SK-N-SH (cell line): ENCODE data around the gene PRELID3B. TPM values are rescaled to one million over a fixed set of nuclear protein-coding genes. Genes with fewer than 3 reads are reported as not detected.

Experiments used
- CTCF ChIA-PET: fragments of 300-600, 350-600 bp; formaldehyde crosslinking; extraction: SDS; loops from one replicate; lab custom pipeline; 2021; lab: Yijun Ruan, JAX
- POLR2A ChIA-PET: fragments of 350-600 bp; sonication (Branson Sonifier 250); formaldehyde crosslinking; extraction: SDS; loops from one replicate; lab custom pipeline; 2020; ENCODE audit warnings: antibody characterized with exemption, inconsistent platforms; lab: Yijun Ruan, JAX
- DNase-seq: peaks from one replicate; pipeline ENCODE4 v3.0.0; 2012
- H2AFZ ChIP-seq: fragments of 200-600 bp; sonication (generic); 2 replicates; pipeline ENCODE4 v1.8.1; 2016; ENCODE audit warnings: antibody characterized with exemption, mild to moderate bottlenecking, low read depth
- H3F3A ChIP-seq: fragments of 200-600 bp; sonication (generic); replicated peaks from 2 replicates; pipeline ENCODE3; 2016; ENCODE audit warnings: antibody characterized with exemption, mild to moderate bottlenecking; ENCODE audit not compliant: insufficient read depth
- H3K27ac ChIP-seq, 2 experiments: fragments of 200-500 bp in 1 of 2; fragments of 200-600 bp in 1 of 2; sonication (Bioruptor generic) in 1 of 2; sonication (generic), shearing (Covaris generic) in 1 of 2; 2 replicates each; pipeline versions ENCODE4 v1.5.1 to v1.6.1; 2014 to 2016; ENCODE audit warnings: low read depth in 2 of 2, inconsistent platforms in 1 of 2, low read length in 1 of 2, mild to moderate bottlenecking in 1 of 2, mixed read lengths in 1 of 2
- H3K27me3 ChIP-seq: fragments of 200-600 bp; sonication (generic), shearing (Covaris generic); 2 replicates; pipeline ENCODE4 v1.6.1; 2016; ENCODE audit warnings: mixed run types; ENCODE audit not compliant: insufficient read depth
- H3K36me3 ChIP-seq, 2 experiments: fragments of 200-500 bp in 1 of 2; fragments of 200-600 bp in 1 of 2; sonication (Bioruptor generic) in 1 of 2; sonication (generic) in 1 of 2; replicated peaks in 1 of 2; 2 replicates each; pipeline versions ENCODE3 to v1.5.1; 2014 to 2016; ENCODE audit warnings: low read length in 1 of 2, mild to moderate bottlenecking in 1 of 2; ENCODE audit not compliant: insufficient read depth in 2 of 2, control insufficient read depth in 1 of 2
- H3K4me1 ChIP-seq, 2 experiments: fragments of 200-500 bp in 1 of 2; fragments of 200-600 bp in 1 of 2; sonication (Bioruptor generic) in 1 of 2; sonication (generic), shearing (Covaris generic) in 1 of 2; 2 replicates each; pipeline versions ENCODE4 v1.5.1 to v1.6.1; 2014 to 2016; ENCODE audit warnings: low read depth in 1 of 2, low read length in 1 of 2, mixed run types in 1 of 2; ENCODE audit not compliant: insufficient read depth in 2 of 2, control insufficient read depth in 1 of 2
- H3K4me2 ChIP-seq: fragments of 200-600 bp; sonication (generic), shearing (Covaris generic); 2 replicates; pipeline ENCODE4 v1.6.1; 2017; ENCODE audit warnings: mixed run types
- H3K4me3 ChIP-seq, 2 experiments: fragments of 200-500 bp in 1 of 2; fragments of 200-600 bp in 1 of 2; sonication (Bioruptor generic) in 1 of 2; sonication (generic), shearing (Covaris generic) in 1 of 2; 2 replicates each; pipeline versions ENCODE4 v1.5.1 to v1.8.1; 2014 to 2016; ENCODE audit warnings: low read depth in 2 of 2, inconsistent platforms in 1 of 2, low read length in 1 of 2, mild to moderate bottlenecking in 1 of 2, mixed read lengths in 1 of 2, moderate library complexity in 1 of 2
- H3K79me2 ChIP-seq: fragments of 200-600 bp; sonication (generic); 2 replicates; pipeline ENCODE4 v1.8.1; 2017; ENCODE audit warnings: mild to moderate bottlenecking; ENCODE audit not compliant: insufficient read depth
- H3K9ac ChIP-seq: fragments of 200-600 bp; sonication (generic); 2 replicates; pipeline ENCODE4 v1.6.1; 2017; ENCODE audit warnings: mixed run types
- H3K9me2 ChIP-seq: fragments of 200-600 bp; sonication (generic); 2 replicates; pipeline ENCODE4 v1.6.1; 2017; ENCODE audit warnings: mixed run types
- H3K9me3 ChIP-seq: fragments of 200-600 bp; sonication (generic); 2 replicates; pipeline ENCODE4 v1.6.1; 2017; ENCODE audit warnings: mixed run types, mild to moderate bottlenecking, moderate library complexity
- H4K20me1 ChIP-seq: fragments of 200-600 bp; sonication (generic); 2 replicates; pipeline ENCODE4 v1.6.1; 2017; ENCODE audit warnings: mild to moderate bottlenecking, mixed run types; ENCODE audit not compliant: insufficient read depth
- ELF1 ChIP-seq: IDR thresholded peaks from 2 replicates; pipeline ENCODE4 v1.4.0; 2012
- EZH2phosphoT487 ChIP-seq: fragments of 200-600 bp; sonication (generic); IDR thresholded peaks from 2 replicates; pipeline ENCODE4 v1.6.1; 2017; ENCODE audit warnings: low read depth, mixed run types, mild to moderate bottlenecking, antibody characterized with exemption, moderate library complexity, borderline replicate concordance
- FOSL2 ChIP-seq: IDR thresholded peaks from 2 replicates; pipeline ENCODE4 v1.4.0; 2012; ENCODE audit warnings: low read depth, mild to moderate bottlenecking, moderate library complexity, borderline replicate concordance
- FOXJ3 ChIP-seq: sonication (generic); formaldehyde crosslinking; IDR thresholded peaks from 2 replicates; pipeline ENCODE4 v1.5.1; 2020; ENCODE audit warnings: mild to moderate bottlenecking, missing genetic modification reagents
- JUND ChIP-seq: IDR thresholded peaks from 2 replicates; pipeline ENCODE4 v1.4.0; 2012
- MAX ChIP-seq: IDR thresholded peaks from 2 replicates; pipeline ENCODE4 v1.4.0; 2012; ENCODE audit warnings: low read depth
- MEF2A ChIP-seq: IDR thresholded peaks from 2 replicates; pipeline ENCODE4 v1.4.0; 2012; ENCODE audit warnings: low read depth, borderline replicate concordance
- MXI1 ChIP-seq: IDR thresholded peaks from 2 replicates; pipeline ENCODE4 v1.6.1; 2012; ENCODE audit warnings: mild to moderate bottlenecking, low read depth, low read length, improper control_type of control experiment
- PBX3 ChIP-seq: IDR thresholded peaks from 2 replicates; pipeline ENCODE4; 2012
- POLR2AphosphoS5 ChIP-seq: IDR thresholded peaks from 2 replicates; pipeline ENCODE4 v1.6.1; 2012; ENCODE audit warnings: low read depth, low read length
- RAD21 ChIP-seq: IDR thresholded peaks from 2 replicates; pipeline ENCODE4 v1.6.1; 2012; ENCODE audit warnings: mild to moderate bottlenecking, low read length
- RCOR1 ChIP-seq: fragments of 150-350 bp; IDR thresholded peaks from 2 replicates; pipeline ENCODE4 v1.6.1; 2017; ENCODE audit warnings: antibody characterized with exemption, low read length
- REST ChIP-seq: IDR thresholded peaks from 2 replicates; pipeline ENCODE4 v1.6.1; 2012; ENCODE audit warnings: mild to moderate bottlenecking, low read depth, low read length, moderate library complexity
- RXRA ChIP-seq: IDR thresholded peaks from 2 replicates; pipeline ENCODE4 v1.4.0; 2012; ENCODE audit warnings: low read depth, mild to moderate bottlenecking, borderline replicate concordance
- SIN3A ChIP-seq: IDR thresholded peaks from 2 replicates; pipeline ENCODE4 v1.6.1; 2012; ENCODE audit warnings: low read depth, mild to moderate bottlenecking, low read length, moderate library complexity, borderline replicate concordance
- TEAD4 ChIP-seq: IDR thresholded peaks from 2 replicates; pipeline ENCODE4 v1.4.0; 2012; ENCODE audit warnings: mild to moderate bottlenecking, borderline replicate concordance; ENCODE audit not compliant: insufficient read depth
- USF1 ChIP-seq: IDR thresholded peaks from 2 replicates; pipeline ENCODE4 v1.4.0; 2012; ENCODE audit warnings: low read depth, borderline replicate concordance
- USF2 ChIP-seq: fragments of 150-350 bp; IDR thresholded peaks from 2 replicates; pipeline ENCODE4 v1.6.1; 2017; ENCODE audit warnings: antibody characterized with exemption, low read length, low read depth, borderline replicate concordance
- WGBS: methylation state at CpG from one replicate; pipeline ENCODE4 v1.1.6; 2017; ENCODE audit warnings: low lambda C conversion rate; 5-methylcytosine and 5-hydroxymethylcytosine counted together
- polyA plus RNA-seq, 3 experiments: library from polyadenylated mRNA; depleted of rRNA; stranded (reverse); fragments of >200 nt; gene quantifications; 2 replicates each; pipeline ENCODE4 v1.2.3, GENCODE V29; 2012

Gene PRELID3B
- polyA plus RNA-seq, 1 of the 3 experiments (the other 2 are of a cell fraction), result 20.9 TPM

- Histone ChIP-seq H3K4me3 (no peak overlapping the region), H3K9me2 (no peaks in the 10 kb centered on the region), H3K9ac (no peak overlapping the region), H4K20me1 (peaks cover 39% of the 10 kb centered on the region), H3K79me2 (peaks cover 60% of the 10 kb centered on the region), H3K9me3 (no peaks in the 10 kb centered on the region), H3F3A (peaks cover 23% of the 10 kb centered on the region), H3K4me2 (no peak overlapping the region), H3K27me3 (no peaks in the 10 kb centered on the region), H3K36me3 (peaks cover 50 to 69% of the 10 kb centered on the region in 2 experiments), H3K4me1 (peaks cover 19 to 35% of the 10 kb centered on the region in 2 experiments; a peak in 3 of 4 replicates), H3K27ac (no peak overlapping the region; a peak in 1 of 4 replicates), H2AFZ (no peak overlapping the region)
- no peak for DNase-seq
- CTCF ChIA-PET, result interaction anchor here (1.0 kb wide), 1 partner anchor 379 kb away, joined by 4 read pairs; no protein-coding TSS in a partner anchor
- TF ChIP-seq FOXJ3 (CRISPR knock-in tag), result no peak
- no peak for TF ChIP-seq RCOR1
- TF ChIP-seq USF1, result no peak
- no peak for TF ChIP-seq SIN3A
- TF ChIP-seq MXI1, result no peak
- TF ChIP-seq PBX3, result no peak
- no peak for TF ChIP-seq USF2
- no peak for TF ChIP-seq MAX
- TF ChIP-seq TEAD4, result no peak
- TF ChIP-seq POLR2AphosphoS5, result no peak
- TF ChIP-seq FOSL2, result no peak
- TF ChIP-seq RXRA, result no peak
- TF ChIP-seq EZH2phosphoT487, result no peak
- TF ChIP-seq MEF2A, result no peak
- no peak for TF ChIP-seq JUND
- TF ChIP-seq REST, result no peak
- no peak for TF ChIP-seq RAD21
- no peak for TF ChIP-seq ELF1
- POLR2A ChIA-PET, result no interaction called here
- 85% methylated on average over 2 of the region's 2 CpGs for WGBS
Measured at GRCh38 chr20:59025086-59025485, 17.5 kb downstream of the PRELID3B start.
